A549 (cell line): ENCODE measurements around the gene TBC1D2B. TPM values are rescaled to one million over a fixed set of nuclear protein-coding genes. Genes with fewer than 3 reads are reported as not detected.
A peak's percentile ranks its signal among the peaks of the same experiment; 100 is the strongest.

Experiments
- ATAC-seq, 2 experiments: fragments of 200-7000 bp in 1 of 2; fragments of >200 bp in 1 of 2; cut with Nextera tagmentation in 1 of 2; cut with Tn5 transposase in 1 of 2; 3 replicates each; pipeline versions ENCODE4 v1.8.0 to v1.9.1; 2018 to 2020; ENCODE audit warnings: mild to moderate bottlenecking in 1 of 2, moderate library complexity in 1 of 2
- CTCF ChIA-PET: fragments of 300-600 bp; sonication (Branson Sonifier 250); formaldehyde crosslinking; extraction: SDS; loops from one replicate; lab custom pipeline; 2021; ENCODE audit warnings: antibody characterized with exemption, inconsistent platforms; lab: Yijun Ruan, JAX
- POLR2A ChIA-PET: fragments of 350-600 bp; formaldehyde crosslinking; extraction: SDS; loops from one replicate; lab custom pipeline; 2021; ENCODE audit warnings: antibody characterized with exemption, inconsistent platforms; lab: Yijun Ruan, JAX
- DNase-seq, 2 experiments: peaks; one replicate each; pipeline versions ENCODE4 v3.0.0 to v3.0.0-alpha.2; 2011 to 2016; ENCODE audit warnings: low read depth in 1 of 2, low spot score in 1 of 2
- FAIRE-seq: peaks from 2 replicates; lab custom pipeline; 2011; peaks lifted over from hg19 to GRCh38; lab: Jason Lieb, UNC
- H3K27ac ChIP-seq, 2 experiments: fragments of >200 bp; sonication (Bioruptor Twin); formaldehyde crosslinking; 3 replicates each; pipeline ENCODE4 v1.5.1; 2016 to 2017
- H3K4me1 ChIP-seq: fragments of >200 bp; sonication (Bioruptor Twin); formaldehyde crosslinking; 3 replicates; pipeline ENCODE4 v1.6.1; 2016
- H3K4me2 ChIP-seq: fragments of >200 bp; sonication (Bioruptor Twin); formaldehyde crosslinking; 3 replicates; pipeline ENCODE4 v1.6.1; 2016
- H3K4me3 ChIP-seq: fragments of >200 bp; sonication (Bioruptor Twin); formaldehyde crosslinking; 3 replicates; pipeline ENCODE4 v1.5.1; 2016
- H3K9me3 ChIP-seq: fragments of >200 bp; sonication (Bioruptor Twin); formaldehyde crosslinking; 3 replicates; pipeline ENCODE4 v1.6.1; 2016
- ATOH8 ChIP-seq: fragments of 250-450 bp; sonication (Bioruptor Pico); IDR thresholded peaks from 2 replicates; pipeline ENCODE4 v1.5.0; 2020; ENCODE audit warnings: low read depth, mild to moderate bottlenecking, moderate library complexity
- BCL3 ChIP-seq: fragments of >200 bp; sonication (Bioruptor Twin); formaldehyde crosslinking; IDR thresholded peaks from 3 replicates; pipeline ENCODE4 v1.6.1; 2016
- CBX8 ChIP-seq: fragments of 200-600 bp; sonication (generic); IDR thresholded peaks from 2 replicates; pipeline ENCODE4 v1.6.1; 2016
- CEBPB ChIP-seq, 2 experiments: fragments of >200 bp in 1 of 2; sonication (Bioruptor Twin) in 1 of 2; formaldehyde crosslinking in 1 of 2; IDR thresholded peaks; 2 replicates each; pipeline ENCODE4 v1.6.1; 2012 to 2016
- CHD2 ChIP-seq: fragments of 150-350 bp; IDR thresholded peaks from 2 replicates; pipeline ENCODE4 v1.6.1; 2014; ENCODE audit warnings: low read length; ENCODE audit not compliant: partially characterized antibody
- CHD4 ChIP-seq: fragments of 200-600 bp; sonication (generic); IDR thresholded peaks from 2 replicates; pipeline ENCODE4 v1.6.1; 2016; ENCODE audit warnings: antibody characterized with exemption, mild to moderate bottlenecking, borderline replicate concordance
- ESRRA ChIP-seq: fragments of 150-350 bp; IDR thresholded peaks from 2 replicates; pipeline ENCODE4 v1.6.1; 2014; ENCODE audit warnings: mild to moderate bottlenecking, low read length, borderline replicate concordance
- FOXS1 ChIP-seq: fragments of 250-450 bp; sonication (Bioruptor Pico); IDR thresholded peaks from 2 replicates; pipeline ENCODE4 v1.5.0; 2020; ENCODE audit warnings: mild to moderate bottlenecking, moderate library complexity
- HES2 ChIP-seq: fragments of >200 bp; sonication (Bioruptor Twin); formaldehyde crosslinking; IDR thresholded peaks from 2 replicates; pipeline ENCODE4 v1.6.1; 2016
- HEYL ChIP-seq: fragments of 250-450 bp; sonication (Bioruptor Pico); IDR thresholded peaks from 2 replicates; pipeline ENCODE4 v1.8.0; 2021; ENCODE audit warnings: mild to moderate bottlenecking, moderate library complexity
- HOXA7 ChIP-seq: fragments of 250-450 bp; sonication (Bioruptor Pico); IDR thresholded peaks from 2 replicates; pipeline ENCODE4 v1.5.0; 2020; ENCODE audit warnings: mild to moderate bottlenecking, moderate library complexity
- KDM1A ChIP-seq: fragments of 200-600 bp; sonication (generic); IDR thresholded peaks from 2 replicates; pipeline ENCODE4 v1.6.1; 2016; ENCODE audit warnings: low read depth, mild to moderate bottlenecking
- MAFK ChIP-seq: fragments of 450-650 bp; IDR thresholded peaks from 2 replicates; pipeline ENCODE4 v1.6.1; 2014; ENCODE audit not compliant: partially characterized antibody
- MAX ChIP-seq: IDR thresholded peaks from 2 replicates; pipeline ENCODE4 v1.6.1; 2012
- NFE2L2 ChIP-seq: fragments of 150-350 bp; conservative IDR thresholded peaks from 2 replicates; pipeline ENCODE4 v1.6.1; 2014; ENCODE audit warnings: low read length
- NR3C1 ChIP-seq: fragments of >200 bp; sonication (Bioruptor Twin); formaldehyde crosslinking; IDR thresholded peaks from 3 replicates; pipeline ENCODE4 v1.6.1; 2017
- RARB ChIP-seq: fragments of 250-450 bp; sonication (Bioruptor Pico); IDR thresholded peaks from 2 replicates; pipeline ENCODE4 v1.8.0; 2021; ENCODE audit warnings: mild to moderate bottlenecking, moderate library complexity
- REST ChIP-seq: fragments of 200-600 bp; sonication (generic); IDR thresholded peaks from 2 replicates; pipeline ENCODE4 v1.6.1; 2016; ENCODE audit warnings: antibody characterized with exemption, mild to moderate bottlenecking, moderate library complexity
- TFCP2L1 ChIP-seq: fragments of 250-450 bp; sonication (Bioruptor Pico); IDR thresholded peaks from 2 replicates; pipeline ENCODE4 v1.5.0; 2021; ENCODE audit warnings: mild to moderate bottlenecking
- ZSCAN20 ChIP-seq: fragments of 250-450 bp; sonication (Bioruptor Pico); IDR thresholded peaks from 2 replicates; pipeline ENCODE4 v1.8.0; 2022; ENCODE audit warnings: mild to moderate bottlenecking, moderate library complexity
- WGBS: methylation state at CpG from one replicate; pipeline ENCODE4 v1.1.6; 2017; ENCODE audit errors: missing lambda C conversion rate; 5-methylcytosine and 5-hydroxymethylcytosine counted together
- polyA plus RNA-seq, 4 experiments: library from polyadenylated mRNA; depleted of rRNA in 3 of 4; stranded (reverse); fragments of >200 nt; fragmentation: RNase III in 1 of 4; extraction: RNeasy Plus Mini Kit Qiagen cat#74134 plus additional on column Dnase treatment in 1 of 4; gene quantifications; 2 replicates in 3 of 4; 3 replicates in 1 of 4; pipeline ENCODE4 v1.2.3, GENCODE V29; 2011 to 2017

Gene TBC1D2B
- polyA plus RNA-seq, 2 of the 4 experiments (the other 2 are of a cell fraction): 13.6 to 13.9 TPM

GRCh38 chr15:78038585-78039247 lies 38.8 kb downstream of the TBC1D2B start:
- ChIA-PET POLR2A (no interaction called here), CTCF (interaction anchor here (1.6 kb wide), 1 partner anchor 12 kb away, joined by 5 read pairs; no protein-coding TSS in a partner anchor)
- Histone ChIP-seq H3K4me3 (no peak overlapping the region), H3K9me3 (no peaks in the 10 kb centered on the region), H3K4me2 (no peak overlapping the region)
- ATAC-seq: no peak
- no peak for FAIRE-seq
- WGBS: 86% methylated on average over 8 of the region's 8 CpGs
- TF ChIP-seq HEYL (CRISPR knock-in tag) (no peak), NFE2L2 (peak; percentile 62), CBX8 (no peak), MAFK (peak; percentile 40)
- TF ChIP-seq, all 56 proteins: peak for 2
- Histone ChIP-seq H3K4me1 (no peaks in the 10 kb centered on the region; the same call in 2 of the 3 replicates), H3K27ac (peak overlapping the region in 1 of 2 experiments; percentile 60; a peak in 3 of 6 replicates)
- no peak for DNase-seq

GRCh38 chr15:78037779-78038305 lies 39.7 kb downstream of the TBC1D2B start:
- Histone ChIP-seq H3K27ac (peak overlapping the region in 1 of 2 experiments; percentile 60; a peak in 1 of 6 replicates), H3K4me3 (no peak overlapping the region), H3K9me3 (no peaks in the 10 kb centered on the region), H3K4me1 (no peaks in the 10 kb centered on the region; the same call in 2 of the 3 replicates), H3K4me2 (no peak overlapping the region)
- ChIA-PET CTCF (interaction anchor here (0.9 to 2.7 kb wide), 2 partner anchors 16 to 166 kb away, joined by 3 to 8 read pairs; no protein-coding TSS in a partner anchor), POLR2A (no interaction called here)
- DNase-seq (no peak), FAIRE-seq (no peak), ATAC-seq (no peak)
- WGBS: 74% methylated on average over 4 of the region's 4 CpGs
- TF ChIP-seq ATOH8 (CRISPR knock-in tag): no peak
- no peak for TF ChIP-seq CHD2
- no peak for TF ChIP-seq RARB (CRISPR knock-in tag)

GRCh38 chr15:78037328-78037727 lies 40.2 kb downstream of the TBC1D2B start:
- FAIRE-seq: no peak
- Histone ChIP-seq H3K9me3 (no peaks in the 10 kb centered on the region), H3K27ac (no peak overlapping the region), H3K4me2 (no peak overlapping the region), H3K4me1 (no peaks in the 10 kb centered on the region; the same call in 2 of the 3 replicates), H3K4me3 (no peak overlapping the region)
- TF ChIP-seq ZSCAN20 (CRISPR knock-in tag): no peak
- TF ChIP-seq BCL3: no peak
- no peak for TF ChIP-seq HOXA7 (CRISPR knock-in tag)
- TF ChIP-seq CEBPB (IDR thresholded peaks at IDR 0.05): no peak
- TF ChIP-seq TFCP2L1 (CRISPR knock-in tag): no peak
- WGBS: 78% methylated on average over 7 of the region's 7 CpGs
- ChIA-PET CTCF (interaction anchor here (0.9 to 2.7 kb wide), 2 partner anchors 17 to 166 kb away, joined by 3 to 8 read pairs; no protein-coding TSS in a partner anchor), POLR2A (no interaction called here)
- DNase-seq: no peak
- ATAC-seq: no peak

- ATAC-seq (no peak), FAIRE-seq (no peak), DNase-seq (no peak)
- ChIA-PET POLR2A (no interaction called here), CTCF (interaction anchor here (0.8 to 2.7 kb wide), 11 partner anchors 11 to 273 kb away, joined by 3 to 8 read pairs (median 4); no protein-coding TSS in a partner anchor)
- Histone ChIP-seq H3K4me2 (no peak overlapping the region), H3K9me3 (no peaks in the 10 kb centered on the region), H3K27ac (no peak overlapping the region), H3K4me1 (no peaks in the 10 kb centered on the region; the same call in 2 of the 3 replicates), H3K4me3 (no peak overlapping the region)
- 95% methylated on average over 6 of the region's 6 CpGs for WGBS
- TF ChIP-seq ESRRA (no peak), NR3C1 (no peak), CHD4 (no peak), FOXS1 (no peak), KDM1A (no peak), MAX (no peak), HEYL (CRISPR knock-in tag) (no peak), ZSCAN20 (CRISPR knock-in tag) (no peak), ATOH8 (CRISPR knock-in tag) (no peak), HES2 (no peak), REST (no peak)
Observed at GRCh38 chr15:78035861-78036476, 41.5 kb downstream of the TBC1D2B start.
